Smooth muscle cell of the pulmonary artery (primary cell): ENCODE results near the gene FAIM. TPM values are rescaled to one million over a fixed set of nuclear protein-coding genes. Genes with fewer than 3 reads are reported as not detected.

Experiments used
- total RNA-seq: library from RNA; depleted of rRNA; stranded (reverse); fragments of >200 nt; gene quantifications from 2 replicates; pipeline ENCODE4 v1.2.3, GENCODE V29; 2014

Gene FAIM
- total RNA-seq = 4.0 and 5.8 TPM in 2 replicates

GRCh38 chr3:138608322-138609135 is at the start of gene FAIM:
TSS of gene FAIM (plus strand) at chr3:138608771. CDS start at chr3:138619727, 10,956 bp downstream.

GRCh38 chr3:138594150-138594934 is 14.2 kb upstream of the FAIM start, which contains the start of gene CEP70:
TSS of gene CEP70 (minus strand) at chr3:138594260. CDS start at chr3:138572927, 21,333 bp downstream.

Other genes starting within 250 kb of the FAIM start
- 0.07 and 0.23 TPM in 2 replicates for gene ESYT3, start 174.2 kb upstream of the FAIM start, total RNA-seq
- 8.8 and 14.7 TPM in 2 replicates for gene CEP70, start 14.5 kb upstream of the FAIM start, total RNA-seq
- 16.5 and 20.1 TPM in 2 replicates for gene PIK3CB, start 226.2 kb downstream of the FAIM start, total RNA-seq